H1 (cell line): Measurements from ENCODE around the gene SUGP2. TPM values are rescaled to one million over a fixed set of nuclear protein-coding genes. Genes with fewer than 3 reads are reported as not detected.

Experiments used
- ASH2L ChIP-seq: fragments of 200-600, 300-600 bp; sonication (generic); IDR thresholded peaks from one replicate; pipeline ENCODE4 v1.7.1; 2017; ENCODE audit warnings: low read length
- EZH2 ChIP-seq: fragments of 200-600 bp; sonication (generic); IDR thresholded peaks from 2 replicates; pipeline ENCODE4 v1.7.1; 2012; ENCODE audit warnings: low read depth, mild to moderate bottlenecking, moderate library complexity, low read length, inconsistent platforms; ENCODE audit not compliant: severe bottlenecking
- FOSL1 ChIP-seq: IDR thresholded peaks from 2 replicates; pipeline ENCODE4 v1.6.1; 2011; ENCODE audit warnings: mild to moderate bottlenecking, low read depth, low read length, moderate library complexity; ENCODE audit not compliant: insufficient read depth
- JUND ChIP-seq: IDR thresholded peaks from 2 replicates; pipeline ENCODE4 v1.6.1; 2011; ENCODE audit warnings: mild to moderate bottlenecking, improper control_type of control experiment, low read length
- KDM4A ChIP-seq: IDR thresholded peaks from one replicate; pipeline ENCODE4 v1.7.1; 2012; ENCODE audit warnings: low read depth, mild to moderate bottlenecking, moderate library complexity, low read length, inconsistent platforms; ENCODE audit not compliant: severe bottlenecking
- MAFK ChIP-seq: IDR thresholded peaks from 2 replicates; pipeline ENCODE4 v1.6.1; 2012; ENCODE audit warnings: low read depth, mild to moderate bottlenecking, improper control_type of control experiment, low read length
- RXRA ChIP-seq: IDR thresholded peaks from 2 replicates; pipeline ENCODE4 v1.6.1; 2011; ENCODE audit warnings: low read depth, mild to moderate bottlenecking, low read length, moderate library complexity; ENCODE audit not compliant: insufficient read depth
- SAP30 ChIP-seq: fragments of 300-600 bp; sonication (generic); IDR thresholded peaks from 2 replicates; pipeline ENCODE4 v1.7.1; 2012; ENCODE audit warnings: low read length, moderate library complexity, mild to moderate bottlenecking, inconsistent platforms; ENCODE audit not compliant: insufficient read depth, insufficient replicate concordance
- TAF1 ChIP-seq: IDR thresholded peaks from 2 replicates; pipeline ENCODE4 v1.6.1; 2011; ENCODE audit warnings: mild to moderate bottlenecking, low read depth, low read length
- USF2 ChIP-seq: IDR thresholded peaks from 2 replicates; pipeline ENCODE4 v1.6.1; 2011; ENCODE audit warnings: low read length, improper control_type of control experiment
- polyA plus RNA-seq, 7 experiments: library from polyadenylated mRNA; depleted of rRNA in 3 of 7; stranded (reverse) in 5 of 7; unstranded in 2 of 7; fragments of >200 nt in 5 of 7; fragments of 200-250 nt in 2 of 7; gene quantifications; 1 replicate in 5 of 7; 2 replicates in 1 of 7; 4 replicates in 1 of 7; pipeline versions ENCODE4 v1.2.1 to v1.2.3, GENCODE V29; 2011 to 2013; ENCODE audit warnings: missing spikeins in 2 of 7, mixed read lengths in 2 of 7
- total RNA-seq: library from RNA; stranded (reverse); fragmentation: NEBNext Ultra II Directional; extraction: Animal tissue kit (Norgen Biotek cat#: 25700); gene quantifications from 2 replicates; pipeline ENCODE4 v1.2.1, GENCODE V29; 2021
- TF ChIP-seq, protein P1 (sequence below): IDR thresholded peaks from 2 replicates; pipeline ENCODE4 v1.6.1; 2012; ENCODE audit warnings: low read length, inconsistent platforms

Gene SUGP2
- total and polyA plus RNA-seq, 2 of the 8 experiments (the other 6 are each of a cell fraction or from before 2014, with no cell fraction given): 57.7 to 114 TPM

GRCh38 chr19:19034204-19034624 is 897 bp upstream of the SUGP2 start (continued):
- no peak for TF ChIP-seq JUND
- peak; percentile 77 for TF ChIP-seq SAP30
- no peak; the same call in 1 of the 2 replicates for TF ChIP-seq TAF1
- TF ChIP-seq RXRA: no peak
- no peak for TF ChIP-seq KDM4A
- TF ChIP-seq, protein P1, sequence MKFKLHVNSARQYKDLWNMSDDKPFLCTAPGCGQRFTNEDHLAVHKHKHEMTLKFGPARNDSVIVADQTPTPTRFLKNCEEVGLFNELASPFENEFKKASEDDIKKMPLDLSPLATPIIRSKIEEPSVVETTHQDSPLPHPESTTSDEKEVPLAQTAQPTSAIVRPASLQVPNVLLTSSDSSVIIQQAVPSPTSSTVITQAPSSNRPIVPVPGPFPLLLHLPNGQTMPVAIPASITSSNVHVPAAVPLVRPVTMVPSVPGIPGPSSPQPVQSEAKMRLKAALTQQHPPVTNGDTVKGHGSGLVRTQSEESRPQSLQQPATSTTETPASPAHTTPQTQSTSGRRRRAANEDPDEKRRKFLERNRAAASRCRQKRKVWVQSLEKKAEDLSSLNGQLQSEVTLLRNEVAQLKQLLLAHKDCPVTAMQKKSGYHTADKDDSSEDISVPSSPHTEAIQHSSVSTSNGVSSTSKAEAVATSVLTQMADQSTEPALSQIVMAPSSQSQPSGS: no peak
- TF ChIP-seq FOSL1: no peak
- TF ChIP-seq MAFK: no peak
- no peak for TF ChIP-seq EZH2
- TF ChIP-seq ASH2L: peak; percentile 45
- no peak; the same call in 1 of the 2 replicates for TF ChIP-seq USF2
